GM19023 (cell line): ENCODE data around the gene PXDC1.
"Not testable (repeated sequence)": the region's sequence is repeated elsewhere in the genome, so short reads cannot be mapped to it uniquely, and the experiment has no call there.

Experiments
- ATAC-seq: cut with Tn5 transposase; IDR thresholded peaks from one replicate; pipeline ENCODE4 v1.9.1; 2021; ENCODE audit warnings: mild to moderate bottlenecking, moderate library complexity; ENCODE audit not compliant: unreplicated experiment

Gene PXDC1

DNA sequence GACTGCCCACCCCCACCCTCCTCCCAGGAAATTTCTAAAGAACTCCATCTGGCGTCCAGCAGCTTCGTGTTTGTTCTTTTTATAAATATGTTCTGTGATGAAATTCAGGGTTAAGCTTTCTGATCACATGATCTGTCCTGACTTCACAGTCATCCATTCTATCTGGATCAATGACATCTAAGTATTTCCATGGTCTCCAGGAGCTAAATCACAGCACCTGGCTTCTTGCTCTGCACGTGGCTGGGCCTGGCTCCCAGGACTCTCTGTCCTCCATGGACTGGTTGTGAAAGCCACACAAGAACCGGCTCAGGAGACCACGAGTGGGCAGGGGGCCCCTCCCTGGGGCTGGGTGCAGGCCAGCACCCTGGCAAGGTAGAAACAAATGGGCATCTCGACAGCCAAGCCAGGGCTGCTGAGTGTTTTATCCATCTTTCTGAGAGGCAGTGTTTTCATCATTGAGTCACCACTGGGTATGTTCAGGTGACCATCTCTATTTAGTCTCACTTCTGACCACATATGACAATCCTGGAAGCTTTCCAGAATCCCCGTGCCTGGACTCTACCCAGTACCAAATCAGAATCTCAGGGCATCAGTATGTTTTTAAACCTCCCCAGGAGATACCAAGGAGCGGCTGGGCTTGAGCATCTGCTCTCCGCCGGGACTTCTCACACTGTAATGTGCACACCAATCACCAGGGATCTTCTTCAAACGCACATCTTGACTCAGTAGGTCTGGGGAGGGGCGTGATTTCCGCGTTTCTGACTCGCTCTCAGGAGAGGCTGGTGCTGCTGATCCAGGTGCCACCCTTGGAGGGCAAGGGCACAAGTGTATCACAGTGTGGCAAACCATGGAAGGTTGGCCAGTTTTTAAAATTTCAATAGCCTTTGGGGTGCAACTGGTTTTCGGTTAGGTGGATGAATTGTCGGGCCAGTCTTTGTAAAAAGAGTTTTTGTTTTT is 31.6 kb upstream of the PXDC1 start:
- no peak for ATAC-seq

DNA sequence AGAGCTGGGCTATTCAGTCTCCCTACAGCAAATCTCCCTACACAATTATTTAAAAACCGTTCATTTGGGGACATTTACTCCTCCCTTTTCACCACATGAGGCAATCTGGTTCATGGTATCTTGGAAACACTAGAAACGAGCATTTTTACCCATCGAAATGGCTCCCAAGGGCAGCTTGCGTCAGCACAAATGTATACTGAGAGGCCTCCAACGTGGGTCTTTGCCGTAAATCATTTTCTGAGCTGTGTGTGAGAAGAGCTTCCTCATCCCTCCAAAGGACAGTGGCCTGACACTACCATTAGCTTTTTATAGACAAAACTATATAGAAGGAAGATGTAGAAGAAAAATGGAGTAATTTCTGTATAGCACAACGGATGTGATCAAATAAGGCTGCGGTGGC is 30.0 kb upstream of the PXDC1 start:
- no peak for ATAC-seq

DNA sequence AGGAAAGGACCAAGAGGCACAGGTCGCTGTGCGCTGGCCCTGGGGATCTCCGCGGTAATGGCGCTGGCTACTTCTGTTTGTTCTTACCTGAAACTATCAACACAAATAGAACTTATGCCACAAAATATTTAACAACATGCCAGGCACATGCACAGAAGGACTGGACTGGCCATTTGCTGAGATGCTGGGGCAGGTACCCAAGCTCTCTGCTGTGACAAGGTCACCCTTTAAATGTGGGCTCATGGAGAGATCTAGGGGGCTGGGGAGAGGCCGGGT is 28.0 kb upstream of the PXDC1 start:
- ATAC-seq: no peak

DNA sequence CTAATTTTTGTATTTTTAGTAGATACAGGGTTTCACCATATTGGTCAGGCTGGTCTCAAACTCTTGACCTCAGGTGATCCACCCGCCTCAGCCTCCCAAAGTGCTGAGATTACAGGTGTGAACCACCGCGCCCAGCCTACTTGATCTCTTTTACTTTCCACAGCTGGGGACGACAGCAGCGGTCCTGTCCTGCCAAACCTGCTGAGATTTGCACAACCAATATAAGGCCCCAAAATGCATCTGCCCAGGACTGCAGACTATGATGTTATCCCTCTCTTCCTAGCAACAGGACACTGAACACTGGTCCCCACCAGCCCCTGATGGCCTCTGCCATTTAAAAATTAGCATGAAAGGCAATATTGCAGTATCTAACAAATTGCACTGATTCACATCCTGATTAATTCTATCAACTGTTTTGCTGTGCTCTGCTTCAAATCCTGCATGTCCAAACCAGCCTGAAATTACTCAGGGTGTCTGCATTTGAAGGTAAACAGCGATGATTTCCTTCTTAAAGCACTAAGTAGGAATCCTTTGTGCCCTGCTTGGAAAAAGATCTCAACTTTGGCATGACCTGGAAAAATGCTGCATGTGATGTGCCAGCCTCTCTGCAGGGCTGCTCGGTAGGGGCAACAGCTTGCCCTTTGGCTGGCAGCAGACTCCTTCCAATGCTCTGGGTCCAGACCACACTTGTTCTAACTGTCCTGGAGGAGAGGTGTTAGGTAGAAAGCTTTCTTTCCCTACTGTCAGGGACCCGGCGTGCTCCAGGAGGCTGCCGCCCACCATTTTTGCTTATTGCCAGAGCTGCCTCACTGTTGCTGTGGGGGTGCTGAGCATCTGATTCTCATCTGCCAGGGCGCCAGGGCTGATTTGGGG is 27.4 kb upstream of the PXDC1 start:
- no peak for ATAC-seq

DNA sequence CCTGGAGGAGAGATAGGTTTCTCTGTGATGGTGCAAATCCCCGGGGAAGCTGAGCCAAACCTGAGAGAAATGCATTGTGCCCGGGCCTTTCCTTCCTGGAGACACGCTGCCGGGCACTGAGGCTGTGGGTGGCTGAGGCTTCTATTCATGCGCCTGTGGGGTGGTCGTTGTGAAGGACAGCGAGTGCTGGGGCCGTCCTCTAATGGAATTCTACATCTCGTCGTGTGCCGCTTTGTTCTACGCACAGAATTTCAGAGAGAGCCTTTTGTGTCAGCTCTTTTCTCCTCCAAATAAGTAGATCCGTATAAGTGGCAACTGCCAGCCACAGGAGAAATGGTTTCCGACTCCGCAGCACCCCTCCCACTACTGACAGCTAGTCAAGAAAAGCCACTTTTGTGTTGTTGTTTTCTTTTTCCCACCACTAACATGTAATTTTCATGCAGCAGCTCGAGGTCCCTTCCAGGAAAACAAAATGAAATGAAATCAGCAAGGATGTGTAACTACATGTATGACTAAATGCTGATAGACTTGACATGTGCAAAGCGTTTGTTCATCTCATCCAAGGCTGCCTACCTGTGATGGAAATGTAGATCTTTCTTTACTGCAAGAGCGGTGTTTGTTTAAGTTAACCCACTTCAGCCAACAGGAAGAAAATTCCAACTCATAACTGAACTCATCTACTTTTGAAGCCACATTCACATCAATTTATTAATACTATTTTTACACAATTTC is 26.4 kb upstream of the PXDC1 start:
- ATAC-seq: no peak

DNA sequence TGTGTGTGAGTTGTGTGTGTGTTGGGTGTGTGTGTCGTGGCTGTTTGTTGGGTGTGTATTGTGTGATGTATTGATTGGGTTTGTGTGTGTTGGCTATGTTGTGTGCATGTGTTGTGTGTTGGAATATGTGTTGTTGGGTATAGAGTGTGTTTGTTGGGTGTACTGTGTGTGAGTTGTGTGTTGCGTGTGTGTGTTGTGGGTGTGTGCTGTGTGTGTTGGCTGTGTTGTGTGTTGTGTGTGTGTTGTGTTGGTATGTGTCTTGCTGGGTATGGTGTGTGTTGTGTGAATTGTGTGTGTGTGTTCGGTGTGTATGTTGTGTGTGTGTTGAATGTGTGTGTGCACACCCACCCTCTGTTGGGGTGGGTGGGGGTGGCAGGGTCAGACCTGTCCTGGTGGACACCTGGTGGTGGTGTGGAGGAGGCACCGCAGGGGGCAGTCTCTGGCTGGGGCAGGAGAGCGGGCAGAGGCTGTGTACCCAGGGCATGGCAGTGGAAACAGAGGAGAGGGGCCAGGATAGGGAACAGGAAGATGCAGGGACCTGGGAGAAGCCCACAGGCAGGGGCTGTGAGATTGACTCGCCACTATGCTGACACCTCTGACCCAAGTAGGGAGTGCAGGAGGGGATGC is 25.5 kb upstream of the PXDC1 start:
- no peak for ATAC-seq

DNA sequence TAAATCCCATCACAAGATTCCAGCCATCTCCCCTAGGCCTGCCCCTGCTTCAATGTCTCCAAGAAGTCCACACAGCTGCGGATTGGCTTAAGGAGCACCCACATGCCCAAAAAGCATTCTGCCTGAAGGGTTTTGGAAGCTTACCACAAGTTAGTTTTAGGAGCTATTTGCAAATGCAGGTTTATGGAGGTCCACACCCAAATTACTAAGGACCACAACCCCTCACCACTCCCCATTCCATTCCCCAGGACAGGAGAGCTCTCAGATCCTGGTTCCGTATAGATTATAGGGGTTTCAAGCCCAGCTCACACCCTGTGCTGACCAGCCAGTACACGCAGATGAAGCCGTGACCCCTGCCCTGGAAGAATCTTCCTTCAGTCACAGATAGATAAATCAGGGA is 24.3 kb upstream of the PXDC1 start:
- no peak for ATAC-seq

DNA sequence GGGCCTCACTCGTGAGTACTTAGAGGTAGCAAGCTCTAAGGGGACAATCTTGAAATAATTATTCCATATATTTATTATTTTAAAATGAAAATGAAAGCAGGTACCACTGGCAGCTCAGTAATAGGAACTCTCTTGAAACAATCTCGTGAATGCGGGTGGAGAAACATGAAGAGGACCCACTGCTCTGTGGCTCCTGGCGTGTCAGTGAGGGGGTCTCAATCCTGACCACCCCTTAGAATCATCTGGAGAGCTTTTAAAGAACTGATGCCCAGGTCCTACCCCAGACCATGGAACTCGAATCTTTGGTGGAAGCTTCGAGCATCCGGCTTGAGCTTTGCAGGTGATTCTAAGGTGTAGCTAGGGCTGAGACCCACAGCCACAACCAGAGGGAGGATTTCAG is 23.9 kb upstream of the PXDC1 start:
- ATAC-seq: no peak

DNA sequence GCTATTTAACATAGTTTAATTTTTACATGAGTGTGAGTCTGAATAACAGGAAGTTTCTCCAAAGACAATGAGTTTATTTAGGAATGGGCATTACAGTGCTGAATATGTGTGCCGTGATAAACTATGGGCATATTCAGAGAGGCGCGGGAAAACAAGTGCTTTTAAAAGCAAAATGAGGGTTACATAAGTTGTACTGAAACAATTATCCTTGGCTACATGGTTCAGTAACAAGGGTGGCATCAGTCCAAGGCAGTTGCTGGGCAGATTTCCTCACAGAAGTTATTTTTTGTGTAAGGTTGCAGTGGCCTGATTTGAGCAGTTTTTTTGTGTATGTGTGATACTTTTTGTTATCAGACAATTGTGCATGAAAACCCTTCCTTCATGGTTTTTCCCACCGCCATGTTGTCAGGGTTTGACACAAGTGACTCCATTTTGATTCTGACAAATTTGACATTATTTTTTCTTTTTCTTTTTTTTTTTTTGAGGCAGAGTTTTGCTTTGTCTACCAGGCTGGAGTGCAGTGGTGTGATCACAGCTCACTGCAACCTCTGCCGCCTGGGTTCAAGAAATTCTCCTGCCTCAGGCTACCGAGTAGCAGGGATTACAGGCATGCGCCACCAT is 22.3 kb upstream of the PXDC1 start:
- no peak for ATAC-seq

DNA sequence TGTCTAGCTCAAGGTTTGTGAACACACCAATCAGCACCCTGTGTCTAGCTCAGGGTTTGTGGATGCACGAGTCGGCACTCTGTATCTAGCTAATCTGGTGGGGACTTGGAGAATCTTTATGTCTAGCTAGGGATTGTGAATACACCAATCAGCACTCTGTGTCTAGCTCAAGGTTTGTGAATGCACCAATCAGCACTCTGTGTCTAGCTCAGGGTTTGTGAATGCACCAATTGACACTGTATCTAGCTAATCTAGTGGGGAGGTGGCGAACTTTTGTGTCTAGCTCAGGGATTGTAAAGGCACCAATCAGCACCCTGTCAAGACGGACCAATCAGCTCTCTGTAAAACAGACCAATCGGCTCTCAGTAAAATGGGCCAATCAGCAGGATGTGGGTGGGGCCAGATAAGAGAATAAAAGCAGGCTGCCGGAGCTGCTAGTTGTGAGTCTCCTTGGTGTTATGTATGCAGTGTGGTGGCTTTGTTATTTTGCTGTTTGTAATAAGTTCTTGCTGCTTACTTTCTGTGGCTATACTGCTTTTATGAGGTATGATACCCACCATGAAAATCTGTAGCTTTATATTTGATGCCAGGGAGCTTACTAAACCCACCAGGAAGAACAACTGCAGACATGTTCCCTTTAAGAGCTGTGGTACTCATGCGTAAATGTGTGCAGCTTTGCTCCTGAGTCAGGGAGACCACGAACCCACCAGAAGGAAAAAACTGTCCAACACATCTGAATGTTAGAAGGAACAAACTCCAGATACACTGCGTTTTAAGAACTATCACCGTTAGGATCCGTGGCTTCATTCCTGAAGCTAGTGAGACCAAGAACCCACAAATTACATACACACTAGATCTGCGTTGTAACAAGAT is 20.9 kb upstream of the PXDC1 start:
- not testable (repeated sequence) for ATAC-seq

DNA sequence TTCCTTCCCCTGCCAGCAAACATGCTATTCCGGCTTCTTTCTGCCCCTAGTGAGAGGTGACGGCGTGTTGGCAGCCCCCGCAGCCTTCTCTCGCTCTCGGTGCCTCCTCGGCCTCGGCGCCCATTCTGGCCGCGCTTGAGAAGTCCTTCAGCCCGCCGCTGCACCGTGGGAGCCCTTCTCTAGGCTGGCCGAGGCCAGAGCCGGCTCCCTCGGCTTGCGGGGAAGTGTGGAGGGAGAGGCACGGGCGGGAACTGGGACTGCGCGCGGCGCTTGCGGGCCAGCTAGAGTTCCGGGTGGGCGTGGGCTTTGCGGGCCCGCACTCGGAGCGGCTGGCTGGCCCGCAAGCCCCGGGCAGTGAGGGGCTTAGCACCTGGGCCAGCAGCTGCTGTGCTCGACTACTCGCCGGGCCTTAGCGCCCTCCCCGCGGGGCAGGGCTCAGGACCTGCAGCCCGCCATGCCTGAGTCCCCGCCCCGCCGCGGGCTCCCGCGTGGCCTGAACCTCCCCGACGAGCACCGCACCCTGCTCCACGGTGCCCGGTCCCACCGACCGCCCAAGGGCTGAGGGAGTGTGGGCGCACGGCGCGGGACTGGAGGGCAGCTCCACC is 20.0 kb upstream of the PXDC1 start:
- no peak for ATAC-seq

DNA sequence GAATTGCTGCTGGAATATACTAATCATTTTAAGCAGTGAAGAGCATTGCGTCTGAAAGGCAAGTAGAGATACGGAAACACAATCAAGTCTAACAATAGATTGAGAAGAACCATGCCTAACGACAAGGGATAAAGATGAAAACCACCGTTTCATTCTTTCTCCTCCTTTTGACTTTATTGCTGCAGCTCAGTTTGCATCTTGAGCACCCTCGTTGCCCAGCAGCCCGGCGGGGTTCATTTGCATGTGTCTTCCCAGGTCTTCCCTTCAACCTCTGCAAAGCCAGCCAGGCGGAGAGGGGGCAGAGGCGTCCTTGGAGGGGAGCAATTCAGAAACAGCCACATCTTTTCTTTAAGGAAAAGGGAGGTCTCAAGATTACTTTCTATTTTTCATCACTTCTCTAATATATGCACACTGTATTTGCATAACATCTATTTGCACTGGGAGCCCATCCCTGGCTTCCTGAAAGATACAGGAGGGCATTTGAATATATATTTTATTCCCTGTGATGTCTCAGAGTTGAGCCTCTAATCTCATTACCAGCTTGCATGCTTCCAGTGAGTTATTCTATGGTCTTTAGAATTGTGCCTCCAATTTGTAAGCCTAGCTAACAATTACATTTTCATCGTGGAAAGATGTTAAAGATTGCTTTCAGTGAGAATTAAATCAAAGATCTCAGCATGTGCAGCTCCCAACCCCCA is 18.7 kb upstream of the PXDC1 start:
- no peak for ATAC-seq

DNA sequence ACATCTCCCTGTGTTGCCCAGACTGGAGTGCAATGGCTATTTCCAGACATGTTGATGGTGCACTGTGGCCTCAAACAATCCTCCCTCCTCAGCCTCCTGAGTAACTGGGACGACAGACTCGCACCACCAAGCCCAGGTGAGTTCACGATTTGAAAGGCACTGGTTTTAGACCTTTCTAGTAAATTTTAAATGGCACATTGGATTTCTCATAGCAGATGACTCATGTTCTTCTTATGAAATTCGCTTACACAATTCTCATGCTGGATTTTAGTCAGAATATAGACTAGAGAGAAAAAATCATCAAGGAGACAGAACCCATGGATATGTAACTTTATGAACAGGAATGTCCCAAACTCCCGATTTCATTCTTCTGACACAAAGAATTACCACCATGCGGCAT is 18.1 kb upstream of the PXDC1 start:
- no peak for ATAC-seq

DNA sequence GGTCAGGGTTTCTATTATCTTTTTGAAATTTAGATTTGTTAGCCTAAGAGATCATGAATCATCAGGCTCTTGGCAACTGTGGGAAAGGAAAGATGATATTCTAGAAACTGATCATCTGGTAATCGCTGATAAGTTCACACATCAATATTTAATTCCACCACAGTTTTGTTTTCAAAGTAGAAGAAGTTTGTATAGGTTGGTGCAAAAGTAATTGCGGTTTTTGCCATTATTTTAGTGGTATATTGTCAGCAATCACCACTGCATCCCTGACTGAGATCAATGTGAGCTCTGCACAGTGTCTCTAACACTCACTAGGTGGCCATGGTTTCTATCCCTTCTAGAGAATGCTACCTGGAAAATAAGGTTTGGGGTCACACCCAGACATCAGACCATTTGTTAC is 17.0 kb upstream of the PXDC1 start:
- no peak for ATAC-seq

DNA sequence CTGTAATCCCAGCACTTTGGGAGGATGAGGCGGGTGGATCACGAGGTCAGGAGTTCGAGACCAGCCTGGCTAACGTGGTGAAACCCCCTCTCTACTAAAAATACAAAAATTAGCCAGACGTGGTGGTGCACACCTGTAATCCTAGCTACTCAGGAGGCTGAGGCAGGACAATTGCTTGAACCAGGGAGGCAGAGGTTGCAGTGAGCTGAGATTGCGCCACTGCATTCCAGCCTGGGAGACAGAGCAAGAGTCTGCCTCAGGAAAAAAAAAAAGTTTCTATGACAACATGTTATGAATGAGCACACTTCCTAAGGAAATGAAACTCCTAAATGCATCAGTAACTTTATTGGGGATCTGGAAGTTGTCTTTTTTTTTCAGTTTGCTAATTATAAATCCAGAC is 16.0 kb upstream of the PXDC1 start:
- not testable (repeated sequence) for ATAC-seq

DNA sequence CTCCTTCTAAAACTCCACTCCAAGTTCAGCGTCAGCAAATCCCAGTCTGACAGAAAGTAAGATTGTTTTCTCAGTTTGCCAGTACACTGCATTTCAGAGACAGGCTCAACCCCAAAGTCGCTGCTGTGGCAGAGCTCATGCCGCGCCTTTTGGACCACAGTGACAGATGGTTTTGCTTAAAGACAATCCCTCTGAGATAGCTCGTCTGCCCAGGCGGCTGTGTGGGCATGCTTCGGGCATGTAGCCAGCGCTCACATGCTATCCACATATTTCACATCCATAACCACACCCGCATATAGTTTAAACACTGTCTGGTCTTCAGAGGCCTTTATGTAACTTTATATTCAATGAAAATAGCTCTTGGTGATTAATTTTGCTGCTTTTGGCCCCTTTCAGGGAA is 14.7 kb upstream of the PXDC1 start:
- no peak for ATAC-seq

DNA sequence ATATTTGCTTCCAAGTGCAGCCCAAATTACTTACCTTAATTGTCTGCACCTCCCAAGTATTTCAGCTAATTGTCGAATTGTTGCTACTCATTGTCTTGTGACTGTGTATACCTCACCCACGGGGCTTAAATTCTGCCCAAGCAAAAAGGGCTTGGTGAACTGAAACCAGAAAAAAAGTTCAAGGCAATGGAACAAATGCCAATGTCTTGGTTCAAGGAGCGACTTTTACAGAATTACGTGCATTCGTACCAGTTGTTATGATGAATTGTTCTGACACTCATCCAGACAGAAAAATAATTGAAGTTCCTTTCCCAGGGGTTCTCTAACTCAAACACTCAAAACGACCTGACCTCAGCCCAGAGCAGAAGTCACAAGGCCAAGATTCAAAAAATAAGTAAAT is 13.9 kb upstream of the PXDC1 start:
- ATAC-seq: no peak

DNA sequence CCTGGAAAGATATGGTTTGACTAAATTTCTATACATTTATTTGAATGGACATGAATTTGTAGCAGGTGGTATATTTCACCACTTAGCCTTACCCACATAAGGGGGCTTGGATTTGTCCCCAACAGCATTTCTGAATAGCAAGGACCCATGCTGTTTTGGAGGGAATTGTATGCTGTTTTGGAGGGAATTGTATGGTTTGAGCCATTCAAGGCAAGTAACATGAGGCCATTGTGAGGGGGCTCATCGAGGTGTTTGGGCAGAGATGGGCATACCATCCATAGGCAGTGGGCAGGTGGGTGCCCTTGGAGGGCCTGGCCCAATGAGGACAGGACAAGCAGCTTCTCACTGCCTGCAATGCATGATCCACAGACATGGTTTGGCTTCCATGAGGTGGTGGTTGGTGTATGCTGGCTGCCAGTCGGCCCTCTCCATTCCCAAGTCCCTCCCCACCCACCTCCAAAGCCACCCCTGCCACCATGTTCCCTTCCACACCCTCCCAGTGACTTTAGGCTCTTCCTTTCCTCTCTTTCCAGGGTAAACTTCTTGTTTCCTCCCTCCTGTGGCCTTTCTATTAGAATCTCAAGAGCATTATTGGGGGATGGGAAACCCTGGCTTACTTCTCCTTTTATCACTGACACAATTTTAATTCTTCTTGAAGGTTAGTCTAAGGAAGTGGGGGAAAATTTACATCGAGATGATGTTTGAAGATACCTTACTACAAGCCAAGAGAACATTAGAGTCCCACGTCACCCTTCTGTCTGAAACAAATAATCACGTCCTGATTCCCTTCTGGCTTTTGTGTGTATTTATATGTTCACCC is 13.2 kb upstream of the PXDC1 start:
- no peak for ATAC-seq
